CD4-positive, alpha-beta T cell (primary cell): ENCODE measurements around the gene PIGX. TPM values are rescaled to one million over a fixed set of nuclear protein-coding genes. Genes with fewer than 3 reads are reported as not detected.

Experiments
- ATAC-seq: fragments of 200-7000 bp; cut with Tn5 transposase; one replicate; pipeline ENCODE4 v1.10.0; 2022; ENCODE audit warnings: mild to moderate bottlenecking; ENCODE audit not compliant: poor library complexity
- CTCF ChIA-PET: fragments of 350-600 bp; sonication (Branson Sonifier 250); formaldehyde crosslinking; loops from one replicate; lab custom pipeline; 2021; ENCODE audit warnings: antibody characterized with exemption, inconsistent platforms; lab: Charles Lee
- POLR2A ChIA-PET: fragments of 350-600 bp; sonication (Branson Sonifier 250); formaldehyde crosslinking; loops from one replicate; lab custom pipeline; 2021; ENCODE audit warnings: antibody characterized with exemption, inconsistent platforms; lab: Charles Lee
- DNase-seq, 14 experiments: peaks; one replicate each; pipeline ENCODE4 v3.0.0-alpha.2; 2013 to 2020; ENCODE audit warnings: mixed read lengths in 2 of 14
- H3K27ac ChIP-seq, 2 donors: one replicate each; pipeline versions ENCODE4 v1.5.1 to v1.7.0; 2013; ENCODE audit warnings: low read length in 2 of 2, low read depth in 1 of 2, mild to moderate bottlenecking in 1 of 2
- H3K27me3 ChIP-seq, 2 experiments: 1 replicate in 1 of 2; 2 replicates in 1 of 2; pipeline versions ENCODE4 v1.6.1 to v1.7.0; 2013; ENCODE audit warnings: low read length in 2 of 2, control low read depth in 1 of 2, mild to moderate bottlenecking in 1 of 2, moderate library complexity in 1 of 2; ENCODE audit not compliant: insufficient read depth in 2 of 2, control insufficient read depth in 1 of 2
- H3K36me3 ChIP-seq: one replicate; pipeline ENCODE4 v1.6.1; 2013; ENCODE audit warnings: low read length, control low read depth; ENCODE audit not compliant: insufficient read depth
- H3K4me1 ChIP-seq: one replicate; pipeline ENCODE4 v1.6.1; 2013; ENCODE audit warnings: low read length, control low read depth; ENCODE audit not compliant: insufficient read depth
- H3K4me3 ChIP-seq: one replicate; pipeline ENCODE4 v1.5.1; 2013; ENCODE audit warnings: mild to moderate bottlenecking, low read length, moderate library complexity
- H3K9me3 ChIP-seq, 2 experiments: 1 replicate in 1 of 2; 2 replicates in 1 of 2; pipeline versions ENCODE4 v1.6.1 to v1.7.0; 2013; ENCODE audit warnings: low read length in 2 of 2, mild to moderate bottlenecking in 2 of 2, control low read depth in 1 of 2, moderate library complexity in 1 of 2; ENCODE audit not compliant: control insufficient read depth in 1 of 2, insufficient read depth in 1 of 2
- H3K27ac Mint-ChIP-seq: one replicate; pipeline ENCODE4 v1.8.0; 2020; ENCODE audit warnings: mixed read lengths
- H3K27me3 Mint-ChIP-seq: one replicate; pipeline ENCODE4 v1.8.0; 2021; ENCODE audit warnings: mixed read lengths
- H3K36me3 Mint-ChIP-seq: one replicate; pipeline ENCODE4 v1.8.0; 2021; ENCODE audit warnings: low read depth, mixed read lengths
- H3K4me1 Mint-ChIP-seq: one replicate; pipeline ENCODE4 v1.8.0; 2021; ENCODE audit warnings: low read depth, mixed read lengths
- H3K4me3 Mint-ChIP-seq: one replicate; pipeline ENCODE4 v1.8.0; 2020; ENCODE audit warnings: mild to moderate bottlenecking, mixed read lengths
- H3K9me3 Mint-ChIP-seq: one replicate; pipeline ENCODE4 v1.8.0; 2020; ENCODE audit warnings: mixed read lengths
- intact Hi-C, 2 experiments: fragments of 100-400 bp; cut with DNase I in 1 of 2; cut with micrococcal nuclease in 1 of 2; formaldehyde crosslinking; loops; one replicate each; pipeline versions ENCODE4 v1.15.1 to v1.9.0; 2023 to 2025; cut with DNase I, micrococcal nuclease
- polyA plus RNA-seq, 2 donors: library from polyadenylated mRNA; unstranded; fragments of 120-200 nt; gene quantifications; one replicate each; pipeline ENCODE4 v1.2.1, GENCODE V29; 2013
- total RNA-seq, 174 experiments: library from RNA in 2 of 174; stranded (reverse) in 2 of 174; gene quantifications; one replicate each; pipeline ENCODE4 v1.2.3 and lab custom pipeline; 2021 to 2026
- TF ChIP-seq, protein P1 (sequence below): fragments of 200-600 bp; IDR thresholded peaks from one replicate; pipeline ENCODE4 v1.8.0; 2022; ENCODE audit warnings: antibody characterized with exemption, mild to moderate bottlenecking

PIGX gene
- total RNA-seq (10 to 100 TPM; 13.3 to 13.9 TPM), total RNA-seq (lab: John Stamatoyannopoulos, UW) (12.4 to 60.0 (median 32.9) reads per million in 172 experiments)
- polyA plus RNA-seq (2013, experiment 1 of 2), result 14.3 TPM
- polyA plus RNA-seq (2013, experiment 2 of 2), result 13.9 TPM

GRCh38 chr3:196711838-196712513 is at the start of gene PIGX, which contains the start of gene CEP19:
Gene PIGX, plus strand, starts transcription at chr3:196712377.
Gene CEP19, minus strand, starts transcription at chr3:196712250. Its CDS starts 3,593 bp downstream, at chr3:196708657.
- TF ChIP-seq, protein P1, sequence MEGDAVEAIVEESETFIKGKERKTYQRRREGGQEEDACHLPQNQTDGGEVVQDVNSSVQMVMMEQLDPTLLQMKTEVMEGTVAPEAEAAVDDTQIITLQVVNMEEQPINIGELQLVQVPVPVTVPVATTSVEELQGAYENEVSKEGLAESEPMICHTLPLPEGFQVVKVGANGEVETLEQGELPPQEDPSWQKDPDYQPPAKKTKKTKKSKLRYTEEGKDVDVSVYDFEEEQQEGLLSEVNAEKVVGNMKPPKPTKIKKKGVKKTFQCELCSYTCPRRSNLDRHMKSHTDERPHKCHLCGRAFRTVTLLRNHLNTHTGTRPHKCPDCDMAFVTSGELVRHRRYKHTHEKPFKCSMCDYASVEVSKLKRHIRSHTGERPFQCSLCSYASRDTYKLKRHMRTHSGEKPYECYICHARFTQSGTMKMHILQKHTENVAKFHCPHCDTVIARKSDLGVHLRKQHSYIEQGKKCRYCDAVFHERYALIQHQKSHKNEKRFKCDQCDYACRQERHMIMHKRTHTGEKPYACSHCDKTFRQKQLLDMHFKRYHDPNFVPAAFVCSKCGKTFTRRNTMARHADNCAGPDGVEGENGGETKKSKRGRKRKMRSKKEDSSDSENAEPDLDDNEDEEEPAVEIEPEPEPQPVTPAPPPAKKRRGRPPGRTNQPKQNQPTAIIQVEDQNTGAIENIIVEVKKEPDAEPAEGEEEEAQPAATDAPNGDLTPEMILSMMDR, result no peak
- H3K27me3 ChIP-seq, result no peaks in the 10 kb centered on the region
- ChIA-PET POLR2A (interaction anchor here (0.6 to 2.4 kb wide), 11 partner anchors 14 to 427 kb away, joined by 3 to 57 read pairs (median 7); partner anchors contain the start of genes FBXO45, NCBP2, NRROS and PAK2), CTCF (interaction anchor here (1.1 to 1.4 kb wide), 3 partner anchors 27 to 28 kb away, joined by 3 read pairs; partner anchors contain the start of gene PAK2)
- no peaks in the 10 kb centered on the region for H3K9me3 ChIP-seq
- peak within 1 kb of the TSS; percentile 95 to 99 for H3K27ac ChIP-seq
- peak; percentile 86 for ATAC-seq
- no peaks in the 10 kb centered on the region for H3K36me3 ChIP-seq
- Mint-ChIP-seq H3K27ac (peak within 1 kb of the TSS; percentile 94), H3K36me3 (peaks cover 11% of the 10 kb centered on the region), H3K27me3 (no peaks in the 10 kb centered on the region), H3K4me1 (peaks cover 28% of the 10 kb centered on the region), H3K9me3 (no peaks in the 10 kb centered on the region), H3K4me3 (peak within 1 kb of the TSS; percentile 93)
- H3K4me3 ChIP-seq, result peak within 1 kb of the TSS; percentile 88
- peak; percentile 66 to 99 (median 86) for DNase-seq
- H3K4me1 ChIP-seq, result peaks cover 29% of the 10 kb centered on the region
- intact Hi-C loops, result loop anchor here (1.0 to 10.0 kb wide), 5 partner anchors 27 to 277 kb away; partner anchors contain the start of genes PAK2 (in 2 of the 2) and UBXN7 (in 1 of the 2)

DNA sequence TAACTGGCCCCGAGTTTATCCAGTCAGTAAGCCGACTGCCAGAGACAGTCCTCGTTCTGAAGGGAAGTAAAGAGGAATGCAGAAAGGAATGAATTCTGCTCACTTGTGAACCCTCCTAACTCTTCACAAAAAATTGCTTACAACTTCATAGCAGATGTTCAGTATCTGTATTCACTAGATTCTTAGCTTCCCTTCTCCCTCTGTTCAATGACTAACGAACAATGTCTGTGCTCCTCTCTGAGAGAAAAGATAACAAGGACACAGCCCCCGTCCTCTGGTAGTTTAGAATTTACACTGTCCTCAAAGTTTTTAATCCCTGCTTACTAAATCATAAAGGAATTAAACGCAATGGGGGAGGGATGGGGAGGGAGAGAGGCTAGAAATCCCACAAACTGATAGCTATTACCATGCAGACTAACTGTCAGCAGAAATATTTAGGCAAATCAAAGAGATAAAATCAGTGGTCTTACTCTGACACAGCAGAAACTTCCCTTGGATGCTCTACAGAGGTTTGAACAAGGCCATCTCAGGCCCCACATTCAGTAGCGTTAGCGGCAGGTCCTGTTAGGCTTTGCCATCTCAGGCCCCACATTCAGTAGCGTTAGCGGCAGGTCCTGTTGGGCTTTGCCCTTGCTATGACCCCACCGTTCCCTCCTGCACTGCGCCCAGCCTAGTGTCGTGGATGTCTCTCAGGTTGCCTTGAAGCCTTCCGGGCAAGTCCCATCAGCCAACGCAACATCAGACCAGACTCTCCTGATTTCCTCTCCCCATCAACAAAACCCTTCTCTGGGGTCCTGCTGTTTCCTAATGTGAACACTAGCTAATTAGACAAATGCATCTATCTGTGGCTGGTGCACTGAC is 49.2 kb upstream of the PIGX start:
- Histone ChIP-seq H3K27ac (no peak overlapping the region), H3K4me3 (no peak overlapping the region), H3K4me1 (no peaks in the 10 kb centered on the region), H3K9me3 (peaks cover 0 to 5% of the 10 kb centered on the region in 2 experiments), H3K27me3 (no peaks in the 10 kb centered on the region), H3K36me3 (peaks cover 31% of the 10 kb centered on the region)
- ChIA-PET CTCF (no interaction called here), POLR2A (no interaction called here)
- TF ChIP-seq, protein P1, result no peak
- intact Hi-C loops, result no loop called here
- ATAC-seq, result no peak
- no peak overlapping the region for H3K27ac Mint-ChIP-seq
- H3K4me3 Mint-ChIP-seq, result no peak overlapping the region
- H3K9me3 Mint-ChIP-seq, result no peaks in the 10 kb centered on the region
- no peak for DNase-seq
- H3K27me3 Mint-ChIP-seq, result no peaks in the 10 kb centered on the region
- peaks cover 41% of the 10 kb centered on the region for H3K36me3 Mint-ChIP-seq
- peaks cover 5% of the 10 kb centered on the region for H3K4me1 Mint-ChIP-seq
